Subcutaneous abdominal adipose tissue (tissue), 5 donors: ENCODE measurements around the gene DNAJC16.
"Not testable (repeated sequence)": the region's sequence is repeated elsewhere in the genome, so short reads cannot be mapped to it uniquely, and the experiment has no call there.

Experiments used
- H3K27ac ChIP-seq: one replicate; pipeline ENCODE4 v1.7.0; 2013; ENCODE audit warnings: low read depth, mild to moderate bottlenecking, inconsistent platforms, low read length, moderate library complexity
- H3K27me3 ChIP-seq, 5 donors: one replicate each; pipeline ENCODE4 v1.7.0; 2013; ENCODE audit warnings: low read length in 5 of 5, inconsistent platforms in 1 of 5; ENCODE audit not compliant: control insufficient read depth in 5 of 5, insufficient read depth in 4 of 5
- H3K36me3 ChIP-seq, 5 donors: one replicate each; pipeline ENCODE4 v1.7.0; 2013; ENCODE audit warnings: low read length in 5 of 5; ENCODE audit not compliant: control insufficient read depth in 5 of 5, insufficient read depth in 5 of 5
- H3K4me1 ChIP-seq, 5 donors: one replicate each; pipeline ENCODE4 v1.7.0; 2013; ENCODE audit warnings: low read length in 5 of 5, mild to moderate bottlenecking in 3 of 5, moderate library complexity in 1 of 5; ENCODE audit not compliant: control insufficient read depth in 5 of 5, insufficient read depth in 5 of 5
- H3K4me3 ChIP-seq, 5 donors: one replicate each; pipeline ENCODE4 v1.7.0; 2013; ENCODE audit warnings: low read length in 5 of 5, low read depth in 1 of 5
- H3K9ac ChIP-seq, 5 donors: one replicate each; pipeline ENCODE4 v1.7.0; 2013; ENCODE audit warnings: low read length in 5 of 5, mild to moderate bottlenecking in 4 of 5, moderate library complexity in 3 of 5
- H3K9me3 ChIP-seq, 5 donors: one replicate each; pipeline ENCODE4 v1.7.0; 2013; ENCODE audit warnings: low read length in 5 of 5; ENCODE audit not compliant: control insufficient read depth in 5 of 5
- donor health status: healthy.
- donor health status: healthy.
- donor health status: healthy.
- donor health status: healthy.
- donor health status: healthy.

Gene DNAJC16

GRCh38 chr1:15598436-15598835, 71.8 kb downstream of the DNAJC16 start:
- no peaks in the 10 kb centered on the region for H3K36me3 ChIP-seq
- H3K27me3 ChIP-seq = no peaks in the 10 kb centered on the region
- no peak overlapping the region for H3K9ac ChIP-seq
- H3K4me1 ChIP-seq = peaks cover 0 to 34% (median 24%) of the 10 kb centered on the region in 5 donors
- no peak overlapping the region for H3K27ac ChIP-seq
- H3K9me3 ChIP-seq = no peaks in the 10 kb centered on the region
- H3K4me3 ChIP-seq = peak overlapping the region in 1 of 5 donors; percentile 7

- no peaks in the 10 kb centered on the region for H3K27me3 ChIP-seq
- H3K27ac ChIP-seq = peak overlapping the region; percentile 91
- H3K36me3 ChIP-seq = no peaks in the 10 kb centered on the region
- H3K9me3 ChIP-seq = no peaks in the 10 kb centered on the region
- H3K9ac ChIP-seq = peak overlapping the region; percentile 26 to 84 (median 78)
- peaks cover 3 to 27% (median 16%) of the 10 kb centered on the region in 5 donors for H3K4me1 ChIP-seq
- H3K4me3 ChIP-seq = peak overlapping the region; percentile 75 to 94 (median 87)
Observed at GRCh38 chr1:15603050-15603965, 76.7 kb downstream of the DNAJC16 start.

- H3K27ac ChIP-seq = peak overlapping the region; percentile 91
- H3K4me3 ChIP-seq = peak overlapping the region; percentile 75 to 94 (median 85)
- H3K27me3 ChIP-seq, H3K36me3 ChIP-seq, H3K9me3 ChIP-seq: not testable (repeated sequence)
- peak overlapping the region; percentile 22 to 81 (median 78) for H3K9ac ChIP-seq
- H3K4me1 ChIP-seq = peaks cover 3 to 24% (median 12%) of the 10 kb centered on the region in 5 donors
Observed at GRCh38 chr1:15603966-15604282, 77.3 kb downstream of the DNAJC16 start.

- not testable (repeated sequence) for H3K9me3 ChIP-seq, H3K9ac ChIP-seq, H3K27me3 ChIP-seq, H3K36me3 ChIP-seq
- Histone ChIP-seq H3K27ac (peak overlapping the region; percentile 91), H3K4me3 (peak overlapping the region in 1 of 5 donors; percentile 82), H3K4me1 (peaks cover 3 to 24% (median 12%) of the 10 kb centered on the region in 5 donors)
Observed at GRCh38 chr1:15604400-15604799, 77.8 kb downstream of the DNAJC16 start.

GRCh38 chr1:15605398-15606383, 79.0 kb downstream of the DNAJC16 start:
- H3K27ac ChIP-seq = no peak overlapping the region

GRCh38 chr1:15609631-15610030, 83.0 kb downstream of the DNAJC16 start:
- Histone ChIP-seq H3K4me1 (no peaks in the 10 kb centered on the region), H3K27ac (no peak overlapping the region), H3K27me3 (no peaks in the 10 kb centered on the region), H3K36me3 (no peaks in the 10 kb centered on the region), H3K9ac (no peak overlapping the region), H3K9me3 (no peaks in the 10 kb centered on the region), H3K4me3 (no peak overlapping the region)

More at GRCh38 chr1:15605398-15606383, 79.0 kb downstream of the DNAJC16 start:
- no peaks in the 10 kb centered on the region for H3K36me3 ChIP-seq
- no peak overlapping the region for H3K4me3 ChIP-seq
- H3K4me1 ChIP-seq = peaks cover 3 to 24% (median 12%) of the 10 kb centered on the region in 5 donors
- no peaks in the 10 kb centered on the region for H3K9me3 ChIP-seq
- no peaks in the 10 kb centered on the region for H3K27me3 ChIP-seq
- no peak overlapping the region for H3K9ac ChIP-seq

GRCh38 chr1:15610167-15610566, 83.5 kb downstream of the DNAJC16 start:
- H3K9me3 ChIP-seq = no peaks in the 10 kb centered on the region
- H3K36me3 ChIP-seq = no peaks in the 10 kb centered on the region
- H3K4me3 ChIP-seq = no peak overlapping the region
- H3K27ac ChIP-seq = no peak overlapping the region
- no peak overlapping the region for H3K9ac ChIP-seq
- H3K4me1 ChIP-seq = peaks cover 0 to under 1% (median 0%) of the 10 kb centered on the region in 5 donors
- H3K27me3 ChIP-seq = no peaks in the 10 kb centered on the region

GRCh38 chr1:15616373-15617172, 89.9 kb downstream of the DNAJC16 start:
- Histone ChIP-seq H3K27me3 (peaks cover 0 to 3% (median 0%) of the 10 kb centered on the region in 5 donors), H3K9me3 (no peaks in the 10 kb centered on the region), H3K4me1 (peaks cover 2 to 57% (median 51%) of the 10 kb centered on the region in 5 donors), H3K9ac (peak overlapping the region; percentile 69 to 80 (median 75)), H3K4me3 (peak overlapping the region; percentile 54 to 74 (median 70)), H3K36me3 (no peaks in the 10 kb centered on the region), H3K27ac (peak overlapping the region; percentile 99)
